Measurements from ENCODE around the gene CCNI2. TPM values are rescaled to one million over a fixed set of nuclear protein-coding genes. Genes with fewer than 3 reads are reported as not detected.

The CCNI2 gene
- polyA plus RNA-seq, 2 of the 4 experiments (the other 2 are of a cell fraction): 0.17 to 0.26 TPM

GRCh38 chr5:132774406-132774805, 27.2 kb downstream of the CCNI2 start:
- no peak for TF ChIP-seq SMC3 (IDR thresholded peaks at IDR 0.05)
- no peak for TF ChIP-seq HEYL (CRISPR knock-in tag; IDR thresholded peaks at IDR 0.05)
- TF ChIP-seq ZC3H11A (IDR thresholded peaks at IDR 0.05): no peak
- no peak for TF ChIP-seq HOXA7 (CRISPR knock-in tag; IDR thresholded peaks at IDR 0.05)
- no peak for TF ChIP-seq PHF8 (IDR thresholded peaks at IDR 0.05; ENCODE audit: borderline replicate concordance, low read depth)
- no peak for TF ChIP-seq NR3C1 (IDR thresholded peaks at IDR 0.05)
- no peak for TF ChIP-seq BCL3 (IDR thresholded peaks at IDR 0.05)
- TF ChIP-seq RFX5 (IDR thresholded peaks at IDR 0.05): no peak
- no peak for TF ChIP-seq BHLHE40 (IDR thresholded peaks at IDR 0.05; ENCODE audit: low read depth, low read length)
- no peak for TF ChIP-seq REST (IDR thresholded peaks at IDR 0.05)
- no peak overlapping the region for H3K27ac ChIP-seq
- DNase-seq (ENCODE audit: low read depth in 1 of 2, low spot score in 1 of 2) (no peak), ATAC-seq (no peak), FAIRE-seq (no peak)
- ChIA-PET CTCF (interaction anchor here (0.6 to 1.6 kb wide), 3 partner anchors 25 to 248 kb away, joined by 3 read pairs; no protein-coding TSS in a partner anchor), POLR2A (no interaction called here)
- WGBS (ENCODE audit: missing lambda C conversion rate): 90% methylated on average over 3 of the region's 3 CpGs
- no peaks in the 10 kb centered on the region for H3K9me3 ChIP-seq
- H3K4me1 ChIP-seq: peaks cover 7% of the 10 kb centered on the region
- no peak overlapping the region for H3K4me3 ChIP-seq
- no peak overlapping the region for H3K4me2 ChIP-seq

GRCh38 chr5:132774896-132775295, 27.7 kb downstream of the CCNI2 start:
- CTCF ChIA-PET: interaction anchor here (1.3 to 1.6 kb wide), 3 partner anchors 13 to 249 kb away, joined by 3 to 4 read pairs (median 3); no protein-coding TSS in a partner anchor
- FAIRE-seq (no peak), DNase-seq (ENCODE audit: low read depth in 1 of 2, low spot score in 1 of 2) (no peak), ATAC-seq (no peak)
- Histone ChIP-seq H3K4me1 (peaks cover 7% of the 10 kb centered on the region), H3K4me2 (no peak overlapping the region), H3K4me3 (no peak overlapping the region), H3K9me3 (no peaks in the 10 kb centered on the region), H3K27ac (no peak overlapping the region)
- 96% methylated on average over 5 of the region's 5 CpGs for WGBS (ENCODE audit: missing lambda C conversion rate)
- TF ChIP-seq MYC (IDR thresholded peaks at IDR 0.05; ENCODE audit: borderline replicate concordance, low read length) (no peak), E2F6 (IDR thresholded peaks at IDR 0.05; ENCODE audit: borderline replicate concordance, low read depth) (no peak), MAFK (IDR thresholded peaks at IDR 0.05; ENCODE audit: partially characterized antibody) (no peak), MAZ (IDR thresholded peaks at IDR 0.05; ENCODE audit: borderline replicate concordance, low read depth, low read length) (no peak), NR3C1 (IDR thresholded peaks at IDR 0.05) (no peak), CBX2 (IDR thresholded peaks at IDR 0.05; ENCODE audit: borderline replicate concordance, low read depth) (no peak)
- POLR2A ChIA-PET: no interaction called here

GRCh38 chr5:132775476-132775961, 28.3 kb downstream of the CCNI2 start:
- Histone ChIP-seq H3K4me3 (no peak overlapping the region), H3K9me3 (no peaks in the 10 kb centered on the region), H3K4me2 (peak overlapping the region; percentile 91), H3K4me1 (peaks cover 7% of the 10 kb centered on the region), H3K27ac (no peak overlapping the region)
- TF ChIP-seq MAX (IDR thresholded peaks at IDR 0.05): no peak
- no peak for TF ChIP-seq EP300 (IDR thresholded peaks at IDR 0.05)
- no peak for TF ChIP-seq HOXB13 (CRISPR knock-in tag; IDR thresholded peaks at IDR 0.05; ENCODE audit: low read depth)
- no peak for TF ChIP-seq ATOH8 (CRISPR knock-in tag; IDR thresholded peaks at IDR 0.05; ENCODE audit: low read depth)
- no peak for TF ChIP-seq ZSCAN20 (CRISPR knock-in tag; IDR thresholded peaks at IDR 0.05)
- no peak for TF ChIP-seq RFX5 (IDR thresholded peaks at IDR 0.05)
- no peak for FAIRE-seq
- no peak for ATAC-seq
- no peak for DNase-seq (ENCODE audit: low read depth in 1 of 2, low spot score in 1 of 2)
- WGBS (ENCODE audit: missing lambda C conversion rate): 79% methylated on average over 7 of the region's 7 CpGs
- ChIA-PET POLR2A (no interaction called here), CTCF (interaction anchor here (1.3 to 1.6 kb wide), 3 partner anchors 14 to 249 kb away, joined by 3 to 4 read pairs (median 3); no protein-coding TSS in a partner anchor)

Measured in A549 (cell line).